Naive thymus-derived CD4-positive, alpha-beta T cell (primary cell): ENCODE results near the gene FNDC3B. TPM values are rescaled to one million over a fixed set of nuclear protein-coding genes. Genes with fewer than 3 reads are reported as not detected.

Source experiments
- ATAC-seq: fragments of 150-1000 bp; cut with Tn5 transposase; 2 replicates; pipeline ENCODE4 v1.10.0; 2021; ENCODE audit warnings: mild to moderate bottlenecking, moderate library complexity
- CTCF ChIA-PET: fragments of 350-600 bp; sonication (Branson Sonifier 250); formaldehyde crosslinking; loops from one replicate; lab custom pipeline; 2021; ENCODE audit warnings: antibody characterized with exemption; lab: Charles Lee
- POLR2A ChIA-PET: fragments of 350-600 bp; sonication (Branson Sonifier 250); formaldehyde crosslinking; loops from one replicate; lab custom pipeline; 2021; ENCODE audit warnings: antibody characterized with exemption, inconsistent platforms; lab: Charles Lee
- DNase-seq, 9 donors: peaks; one replicate each; pipeline versions ENCODE4 v3.0.0 to v3.0.0-alpha.2; 2020 to 2022; ENCODE audit warnings: mixed read lengths in 1 of 9
- H3K27ac ChIP-seq: one replicate; pipeline ENCODE4 v1.7.0; 2013; ENCODE audit warnings: mild to moderate bottlenecking, low read depth, low read length, moderate library complexity
- H3K27me3 ChIP-seq, 2 donors: one replicate each; pipeline ENCODE4 v1.7.0; 2013; ENCODE audit warnings: low read length in 2 of 2, mild to moderate bottlenecking in 2 of 2, moderate library complexity in 2 of 2; ENCODE audit not compliant: control insufficient read depth in 2 of 2, insufficient read depth in 2 of 2
- H3K36me3 ChIP-seq, 3 experiments: 1 replicate in 2 of 3; 2 replicates in 1 of 3; pipeline ENCODE4 v1.7.0; 2013; ENCODE audit warnings: low read length in 3 of 3, mild to moderate bottlenecking in 3 of 3, moderate library complexity in 1 of 3; ENCODE audit not compliant: insufficient read depth in 3 of 3, control insufficient read depth in 2 of 3
- H3K4me1 ChIP-seq, 2 donors: one replicate each; pipeline ENCODE4 v1.7.0; 2013; ENCODE audit warnings: low read length in 2 of 2, mild to moderate bottlenecking in 2 of 2, moderate library complexity in 1 of 2; ENCODE audit not compliant: control insufficient read depth in 2 of 2, insufficient read depth in 2 of 2
- H3K4me3 ChIP-seq: 2 replicates; pipeline ENCODE4 v1.7.0; 2013; ENCODE audit warnings: mild to moderate bottlenecking, low read length
- H3K9me3 ChIP-seq, 3 experiments: 1 replicate in 2 of 3; 2 replicates in 1 of 3; pipeline ENCODE4 v1.7.0; 2013; ENCODE audit warnings: low read length in 3 of 3; ENCODE audit not compliant: control insufficient read depth in 2 of 3
- H3K27ac Mint-ChIP-seq, 9 donors: one replicate each; pipeline ENCODE4 v1.8.0; 2020 to 2022; ENCODE audit warnings: mixed read lengths in 9 of 9, mild to moderate bottlenecking in 8 of 9, moderate library complexity in 5 of 9, inconsistent platforms in 2 of 9
- H3K27me3 Mint-ChIP-seq, 5 donors: one replicate each; pipeline ENCODE4 v1.8.0; 2021 to 2022; ENCODE audit warnings: mixed read lengths in 5 of 5, mild to moderate bottlenecking in 1 of 5
- H3K36me3 Mint-ChIP-seq, 5 donors: one replicate each; pipeline ENCODE4 v1.8.0; 2020 to 2022; ENCODE audit warnings: mixed read lengths in 5 of 5, mild to moderate bottlenecking in 3 of 5, inconsistent platforms in 1 of 5
- H3K4me1 Mint-ChIP-seq, 7 donors: one replicate each; pipeline ENCODE4 v1.8.0; 2020 to 2022; ENCODE audit warnings: mixed read lengths in 7 of 7, mild to moderate bottlenecking in 3 of 7, inconsistent platforms in 1 of 7
- H3K4me3 Mint-ChIP-seq, 10 donors: one replicate each; pipeline ENCODE4 v1.8.0; 2020 to 2022; ENCODE audit warnings: mild to moderate bottlenecking in 10 of 10, mixed read lengths in 10 of 10, moderate library complexity in 6 of 10, inconsistent platforms in 2 of 10
- H3K9me3 Mint-ChIP-seq, 11 donors: one replicate each; pipeline ENCODE4 v1.8.0; 2020 to 2022; ENCODE audit warnings: mixed read lengths in 11 of 11, mild to moderate bottlenecking in 4 of 11, inconsistent platforms in 1 of 11, moderate library complexity in 1 of 11
- intact Hi-C, 2 donors: fragments of 100-400 bp; cut with micrococcal nuclease; formaldehyde crosslinking; loops; one replicate each; pipeline ENCODE4 v1.15.1; 2023
- polyA plus RNA-seq, 2 donors: library from polyadenylated mRNA; unstranded; fragments of 300-500 nt; fragmentation: Illumina TruSeq; gene quantifications; one replicate each; pipeline ENCODE4 v1.2.3, GENCODE V29; 2021
- total RNA-seq, 6 experiments: library from RNA in 5 of 6; stranded (reverse) in 5 of 6; gene quantifications; 1 replicate in 5 of 6; 2 replicates in 1 of 6; pipeline ENCODE4 v1.2.3 and lab custom pipeline; 2021 to 2026

FNDC3B gene
- total and polyA plus RNA-seq, 7 experiments from 2014 or later = 8.6 to 78.6 (median 25.6) TPM

- peaks cover 0 to 4% (median 0%) of the 10 kb centered on the region in 3 experiments for H3K36me3 ChIP-seq
Observed at GRCh38 chr3:172047567-172048115, 8.3 kb downstream of the FNDC3B start.

GRCh38 chr3:172048599-172048998 lies 9.2 kb downstream of the FNDC3B start:
- Histone ChIP-seq H3K27ac (no peak overlapping the region), H3K4me1 (no peaks in the 10 kb centered on the region), H3K27me3 (no peaks in the 10 kb centered on the region), H3K36me3 (peaks cover 0 to 4% (median 0%) of the 10 kb centered on the region in 3 experiments), H3K9me3 (no peaks in the 10 kb centered on the region), H3K4me3 (no peak overlapping the region)
- ATAC-seq (no peak), DNase-seq (no peak)
- Mint-ChIP-seq H3K27me3 (no peaks in the 10 kb centered on the region), H3K9me3 (peaks cover 0 to 7% (median 0%) of the 10 kb centered on the region in 11 donors), H3K4me1 (peaks cover 5 to 43% (median 24%) of the 10 kb centered on the region in 7 donors), H3K4me3 (no peak overlapping the region), H3K36me3 (peaks cover 3 to 40% (median 35%) of the 10 kb centered on the region in 5 donors), H3K27ac (no peak overlapping the region)
- POLR2A ChIA-PET = no interaction called here
- intact Hi-C loops = loop anchor here in 1 of 2 donors (2.0 kb wide), 1 partner anchor 18 kb away; no protein-coding TSS in a partner anchor
- CTCF ChIA-PET = no interaction called here

More at GRCh38 chr3:172047567-172048115, 8.3 kb downstream of the FNDC3B start:
- Histone ChIP-seq H3K9me3 (no peaks in the 10 kb centered on the region), H3K4me1 (no peaks in the 10 kb centered on the region), H3K4me3 (no peak overlapping the region), H3K27me3 (no peaks in the 10 kb centered on the region), H3K27ac (no peak overlapping the region)
- ChIA-PET POLR2A (no interaction called here), CTCF (no interaction called here)
- peaks cover 8 to 49% (median 29%) of the 10 kb centered on the region in 7 donors for H3K4me1 Mint-ChIP-seq
- peaks cover 3 to 44% (median 33%) of the 10 kb centered on the region in 5 donors for H3K36me3 Mint-ChIP-seq
- ATAC-seq (no peak), DNase-seq (no peak)
- H3K4me3 Mint-ChIP-seq = no peak overlapping the region
- H3K9me3 Mint-ChIP-seq = peaks cover 0 to 6% (median 0%) of the 10 kb centered on the region in 11 donors
- no peaks in the 10 kb centered on the region for H3K27me3 Mint-ChIP-seq
- intact Hi-C loops = loop anchor here in 1 of 2 donors (2.0 kb wide), 1 partner anchor 19 kb away; no protein-coding TSS in a partner anchor
- H3K27ac Mint-ChIP-seq = peak overlapping the region in 2 of 9 donors; percentile 1 to 25

- H3K36me3 ChIP-seq = peaks cover 0 to 4% (median 0%) of the 10 kb centered on the region in 3 experiments
- intact Hi-C loops = no loop called here
- Mint-ChIP-seq H3K4me3 (no peak overlapping the region), H3K36me3 (peaks cover 3 to 42% (median 35%) of the 10 kb centered on the region in 5 donors), H3K4me1 (peaks cover 18 to 39% (median 28%) of the 10 kb centered on the region in 7 donors), H3K27me3 (no peaks in the 10 kb centered on the region), H3K27ac (no peak overlapping the region), H3K9me3 (peaks cover 0 to 7% (median 0%) of the 10 kb centered on the region in 11 donors)
- peaks cover 0 to 6% of the 10 kb centered on the region in 2 donors for H3K4me1 ChIP-seq
- no peaks in the 10 kb centered on the region for H3K9me3 ChIP-seq
- DNase-seq = no peak
- POLR2A ChIA-PET = interaction anchor here (0.9 kb wide), 1 partner anchor 14 kb away, joined by 5 read pairs; no protein-coding TSS in a partner anchor
- no peak overlapping the region for H3K27ac ChIP-seq
- no peaks in the 10 kb centered on the region for H3K27me3 ChIP-seq
- H3K4me3 ChIP-seq = no peak overlapping the region
- ATAC-seq = no peak
- CTCF ChIA-PET = interaction anchor here (1.2 kb wide), 1 partner anchor 16 kb away, joined by 3 read pairs; no protein-coding TSS in a partner anchor
Observed at GRCh38 chr3:172051310-172051956, 12.1 kb downstream of the FNDC3B start.

- no peak for ATAC-seq
- ChIA-PET POLR2A (no interaction called here), CTCF (interaction anchor here (1.2 kb wide), 1 partner anchor 17 kb away, joined by 3 read pairs; no protein-coding TSS in a partner anchor)
- H3K27ac ChIP-seq = no peak overlapping the region
- peaks cover 0 to 6% of the 10 kb centered on the region in 2 donors for H3K4me1 ChIP-seq
- intact Hi-C loops = no loop called here
- peaks cover 3 to 47% (median 35%) of the 10 kb centered on the region in 5 donors for H3K36me3 Mint-ChIP-seq
- DNase-seq = no peak
- H3K9me3 ChIP-seq = no peaks in the 10 kb centered on the region
- no peak overlapping the region for H3K4me3 Mint-ChIP-seq
- peaks cover 21 to 39% (median 29%) of the 10 kb centered on the region in 7 donors for H3K4me1 Mint-ChIP-seq
- peak overlapping the region in 1 of 9 donors; percentile 11 for H3K27ac Mint-ChIP-seq
- no peak overlapping the region for H3K4me3 ChIP-seq
- H3K36me3 ChIP-seq = peaks cover 0 to 4% (median 0%) of the 10 kb centered on the region in 3 experiments
- H3K9me3 Mint-ChIP-seq = peaks cover 0 to 7% (median 0%) of the 10 kb centered on the region in 11 donors
- no peaks in the 10 kb centered on the region for H3K27me3 ChIP-seq
- H3K27me3 Mint-ChIP-seq = no peaks in the 10 kb centered on the region
Observed at GRCh38 chr3:172051957-172052354, 12.6 kb downstream of the FNDC3B start.

GRCh38 chr3:172052405-172052804 lies 13.0 kb downstream of the FNDC3B start:
- Histone ChIP-seq H3K4me3 (no peak overlapping the region), H3K9me3 (no peaks in the 10 kb centered on the region), H3K36me3 (peaks cover 0 to 4% (median 0%) of the 10 kb centered on the region in 3 experiments), H3K4me1 (peaks cover 0 to 6% of the 10 kb centered on the region in 2 donors), H3K27ac (no peak overlapping the region), H3K27me3 (no peaks in the 10 kb centered on the region)
- H3K4me1 Mint-ChIP-seq = peaks cover 26 to 44% (median 33%) of the 10 kb centered on the region in 7 donors
- ATAC-seq = no peak
- CTCF ChIA-PET = interaction anchor here (1.2 kb wide), 1 partner anchor 17 kb away, joined by 3 read pairs; no protein-coding TSS in a partner anchor
- H3K36me3 Mint-ChIP-seq = peaks cover 3 to 50% (median 35%) of the 10 kb centered on the region in 5 donors
- DNase-seq = no peak
- H3K27ac Mint-ChIP-seq = peak overlapping the region in 1 of 9 donors; percentile 11
- H3K9me3 Mint-ChIP-seq = peaks cover 0 to 7% (median 0%) of the 10 kb centered on the region in 11 donors
- POLR2A ChIA-PET = no interaction called here
- intact Hi-C loops = no loop called here
- no peak overlapping the region for H3K4me3 Mint-ChIP-seq
- H3K27me3 Mint-ChIP-seq = no peaks in the 10 kb centered on the region

- DNase-seq (no peak), ATAC-seq (peak; percentile 17)
- Mint-ChIP-seq H3K4me3 (peak overlapping the region in 1 of 10 donors; percentile 32), H3K27me3 (no peaks in the 10 kb centered on the region), H3K36me3 (peaks cover 3 to 46% (median 30%) of the 10 kb centered on the region in 5 donors), H3K9me3 (peaks cover 0 to 7% (median 0%) of the 10 kb centered on the region in 11 donors), H3K27ac (peak overlapping the region in 7 of 9 donors; percentile 23 to 71 (median 56)), H3K4me1 (peaks cover 26 to 55% (median 39%) of the 10 kb centered on the region in 7 donors)
- Histone ChIP-seq H3K27ac (no peak overlapping the region), H3K9me3 (no peaks in the 10 kb centered on the region), H3K27me3 (no peaks in the 10 kb centered on the region), H3K36me3 (peaks cover 0 to 4% (median 0%) of the 10 kb centered on the region in 3 experiments), H3K4me1 (peaks cover 0 to 6% of the 10 kb centered on the region in 2 donors), H3K4me3 (no peak overlapping the region)
- intact Hi-C loops = no loop called here
- CTCF ChIA-PET = no interaction called here
- POLR2A ChIA-PET = interaction anchor here (0.6 kb wide), 2 partner anchors 205 to 584 kb away, joined by 3 to 7 read pairs; no protein-coding TSS in a partner anchor
Observed at GRCh38 chr3:172054115-172054764, 14.9 kb downstream of the FNDC3B start.
